GM21619 (cell line): ENCODE results near the gene OSBP2.
A peak's percentile ranks its signal among the peaks of the same experiment; 100 is the strongest.
"Not testable (repeated sequence)": the region's sequence is repeated elsewhere in the genome, so short reads cannot be mapped to it uniquely, and the experiment has no call there.

Experiments
- ATAC-seq: cut with Tn5 transposase; IDR thresholded peaks from one replicate; pipeline ENCODE4 v1.9.1; 2021; ENCODE audit not compliant: unreplicated experiment

OSBP2 gene

GRCh38 chr22:30694640-30695350 is at the start of gene OSBP2:
TSS of gene OSBP2 (plus strand) at chr22:30694874. CDS start at chr22:30694910, 36 bp downstream.
- no peak for ATAC-seq

GRCh38 chr22:30646518-30647160 is 48.0 kb upstream of the OSBP2 start:
- no peak for ATAC-seq

GRCh38 chr22:30647536-30647935 is 47.1 kb upstream of the OSBP2 start:
- no peak for ATAC-seq

GRCh38 chr22:30648825-30649224 is 45.8 kb upstream of the OSBP2 start:
- no peak for ATAC-seq

- ATAC-seq = peak; percentile 69
Measured at GRCh38 chr22:30649430-30650007, 45.2 kb upstream of the OSBP2 start.

GRCh38 chr22:30650508-30651116 is 44.1 kb upstream of the OSBP2 start:
- no peak for ATAC-seq

- no peak for ATAC-seq
Measured at GRCh38 chr22:30652852-30653251, 41.8 kb upstream of the OSBP2 start.

GRCh38 chr22:30654361-30654760 is 40.3 kb upstream of the OSBP2 start:
- no peak for ATAC-seq

GRCh38 chr22:30655532-30655931 is 39.1 kb upstream of the OSBP2 start:
- ATAC-seq = no peak

GRCh38 chr22:30662040-30662439 is 32.6 kb upstream of the OSBP2 start:
- ATAC-seq = no peak

- ATAC-seq = no peak
Measured at GRCh38 chr22:30664798-30665197, 29.9 kb upstream of the OSBP2 start.

- no peak for ATAC-seq
Measured at GRCh38 chr22:30665266-30665665, 29.4 kb upstream of the OSBP2 start.

GRCh38 chr22:30665786-30666185 is 28.9 kb upstream of the OSBP2 start:
- ATAC-seq = no peak

- peak; percentile 31 for ATAC-seq
Measured at GRCh38 chr22:30667107-30667493, 27.6 kb upstream of the OSBP2 start.

- peak; percentile 92 for ATAC-seq
Measured at GRCh38 chr22:30667494-30668385, 26.9 kb upstream of the OSBP2 start, which contains the start of gene DUSP18. TSS of gene DUSP18 (minus strand) at chr22:30667875. CDS start at chr22:30664003, 3,872 bp downstream.

- ATAC-seq = no peak
Measured at GRCh38 chr22:30668386-30668710, 26.3 kb upstream of the OSBP2 start.

- ATAC-seq = no peak
Measured at GRCh38 chr22:30671071-30671470, 23.6 kb upstream of the OSBP2 start.

GRCh38 chr22:30673136-30673535 is 21.5 kb upstream of the OSBP2 start:
- no peak for ATAC-seq

- no peak for ATAC-seq
Measured at GRCh38 chr22:30674482-30674881, 20.2 kb upstream of the OSBP2 start.

- ATAC-seq = no peak
Measured at GRCh38 chr22:30675436-30675835, 19.2 kb upstream of the OSBP2 start.

GRCh38 chr22:30676565-30676964 is 18.1 kb upstream of the OSBP2 start:
- not testable (repeated sequence) for ATAC-seq
